HepG2 (cell line): ENCODE measurements around the gene XPO5. TPM values are rescaled to one million over a fixed set of nuclear protein-coding genes. Genes with fewer than 3 reads are reported as not detected.
A peak's percentile ranks its signal among the peaks of the same experiment; 100 is the strongest.
"Not testable (repeated sequence)": the region's sequence is repeated elsewhere in the genome, so short reads cannot be mapped to it uniquely, and the experiment has no call there.

Source experiments
- ATAC-seq: fragments of 200-7000 bp; cut with Tn5 transposase; 3 replicates; pipeline ENCODE4 v1.9.1; 2020; ENCODE audit warnings: mild to moderate bottlenecking, moderate library complexity
- BruUV-seq: library from RNA; stranded (reverse); fragments of 400-500 nt; replicated peaks from 2 replicates; lab custom pipeline; 2021; lab: Mats Ljungman, UMichigan
- CTCF ChIA-PET: fragments of 300-600 bp; formaldehyde crosslinking; extraction: SDS; loops from one replicate; lab custom pipeline; 2021; ENCODE audit warnings: low total read pairs, inconsistent platforms, low intra/inter-chr PET ratio; lab: Yijun Ruan, JAX
- POLR2A ChIA-PET: fragments of 350-600 bp; sonication (Branson Sonifier 250); formaldehyde crosslinking; loops from one replicate; lab custom pipeline; 2020; ENCODE audit warnings: antibody characterized with exemption, inconsistent platforms; lab: Yijun Ruan, JAX
- DNase-seq: peaks from one replicate; pipeline ENCODE4 v3.0.0-alpha.2; 2015; ENCODE audit warnings: low spot score
- FAIRE-seq: peaks from 3 replicates; lab custom pipeline; 2011; peaks lifted over from hg19 to GRCh38; lab: Jason Lieb, UNC
- H2AFZ ChIP-seq: one replicate; pipeline ENCODE4 v1.6.1; 2011; ENCODE audit warnings: low read length, inconsistent platforms
- H3K27ac ChIP-seq: fragments of 300-600 bp; 3 replicates; pipeline ENCODE4 v1.8.0; 2011; ENCODE audit warnings: mixed run types, mild to moderate bottlenecking, mixed read lengths, low read length, inconsistent platforms; ENCODE audit not compliant: insufficient read depth; ENCODE audit errors: extremely low read length
- H3K27me3 ChIP-seq, 2 experiments: fragments of 200-600 bp in 1 of 2; 2 replicates in 1 of 2; 3 replicates in 1 of 2; pipeline versions ENCODE4 v1.6.0 to v1.8.0; 2011; ENCODE audit warnings: low read length in 2 of 2, mild to moderate bottlenecking in 2 of 2, moderate library complexity in 2 of 2, inconsistent platforms in 1 of 2; ENCODE audit not compliant: insufficient read depth in 2 of 2, control insufficient read depth in 1 of 2
- H3K36me3 ChIP-seq, 2 experiments: fragments of 200-600 bp in 1 of 2; replicated peaks in 1 of 2; 2 replicates in 1 of 2; 3 replicates in 1 of 2; pipeline versions ENCODE4 v1.5.1 to v1.8.0; 2011; ENCODE audit warnings: low read length in 2 of 2, inconsistent platforms in 1 of 2; ENCODE audit not compliant: insufficient read depth in 2 of 2, control insufficient read depth in 1 of 2
- H3K4me1 ChIP-seq: 2 replicates; pipeline ENCODE4 v1.5.1; 2012; ENCODE audit warnings: low read length, inconsistent platforms; ENCODE audit not compliant: insufficient read depth
- H3K4me2 ChIP-seq: 2 replicates; pipeline ENCODE4 v1.6.0; 2011; ENCODE audit warnings: low read depth, low read length, inconsistent platforms
- H3K4me3 ChIP-seq, 3 experiments: fragments of 200-600 bp in 1 of 3; sonication (generic), shearing (Covaris generic) in 1 of 3; replicated peaks in 1 of 3; 2 replicates each; pipeline ENCODE4 v1.5.1; 2011 to 2016; ENCODE audit warnings: low read length in 3 of 3, inconsistent platforms in 2 of 3, low read depth in 2 of 3, mild to moderate bottlenecking in 2 of 3, control low read depth in 1 of 3, mixed read lengths in 1 of 3; ENCODE audit not compliant: insufficient read depth in 1 of 3
- H3K79me2 ChIP-seq: one replicate; pipeline ENCODE4 v1.6.1; 2011; ENCODE audit warnings: low read length, inconsistent platforms; ENCODE audit not compliant: insufficient read depth
- H3K9ac ChIP-seq: 2 replicates; pipeline ENCODE4 v1.6.0; 2011; ENCODE audit warnings: mild to moderate bottlenecking, low read depth, low read length, inconsistent platforms; ENCODE audit not compliant: insufficient read depth
- H3K9me3 ChIP-seq: 2 replicates; pipeline ENCODE4 v1.5.1; 2012; ENCODE audit warnings: mild to moderate bottlenecking, low read length
- H4K20me1 ChIP-seq: 2 replicates; pipeline ENCODE4 v1.6.0; 2011; ENCODE audit warnings: inconsistent platforms, mild to moderate bottlenecking, low read length, moderate library complexity; ENCODE audit not compliant: insufficient read depth
- WGBS: methylation state at CpG from one replicate; pipeline ENCODE4 v1.1.6; 2017; ENCODE audit warnings: low lambda C conversion rate; 5-methylcytosine and 5-hydroxymethylcytosine counted together
- in situ Hi-C: cut with HindIII; loops from 2 replicates; pipeline ENCODE4 v1.10.0; 2017; ENCODE audit warnings: low pct_unique_long_range_greater_than_20kb; ENCODE audit not compliant: extremely low pct_ligation_motif_present
- intact Hi-C: fragments of 100-400 bp; cut with micrococcal nuclease; formaldehyde crosslinking; loops from one replicate; pipeline ENCODE4 v1.10.0; 2022; ENCODE audit not compliant: unreplicated experiment
- polyA plus RNA-seq, 8 experiments: library from polyadenylated mRNA; depleted of rRNA in 3 of 8; stranded (reverse) in 7 of 8; unstranded in 1 of 8; fragments of >200 nt; fragmentation: Illumina TruSeq in 4 of 8; extraction: Trizol in 4 of 8; gene quantifications; 2 replicates each; pipeline versions ENCODE4 v1.2.1 to v1.2.3, GENCODE V29; 2011 to 2016; ENCODE audit warnings: low read depth in 4 of 8, missing spikeins in 1 of 8, mixed read lengths in 1 of 8; ENCODE audit not compliant: insufficient read depth in 1 of 8
- total RNA-seq, 5 experiments: library from RNA; depleted of rRNA; stranded (reverse); fragments of >200 nt; fragmentation: Illumina TruSeq; extraction: Trizol; gene quantifications; 2 replicates each; pipeline ENCODE4 v1.2.3, GENCODE V29; 2016; ENCODE audit warnings: low read depth in 1 of 5
- TF ChIP-seq, protein P1 (sequence below), 2 experiments: fragments of 450-650 bp in 1 of 2; sonication (generic) in 1 of 2; formaldehyde crosslinking in 1 of 2; IDR thresholded peaks; 2 replicates each; pipeline versions ENCODE4 v1.6.1 to v1.8.0; 2016 to 2022; ENCODE audit warnings: antibody characterized with exemption in 1 of 2, mild to moderate bottlenecking in 1 of 2, missing genetic modification reagents in 1 of 2

The XPO5 gene
- total and polyA plus RNA-seq, 2 of the 13 experiments (the other 11 are each of a cell fraction or from before 2014, with no cell fraction given) = 52.2 to 68.0 TPM

DNA sequence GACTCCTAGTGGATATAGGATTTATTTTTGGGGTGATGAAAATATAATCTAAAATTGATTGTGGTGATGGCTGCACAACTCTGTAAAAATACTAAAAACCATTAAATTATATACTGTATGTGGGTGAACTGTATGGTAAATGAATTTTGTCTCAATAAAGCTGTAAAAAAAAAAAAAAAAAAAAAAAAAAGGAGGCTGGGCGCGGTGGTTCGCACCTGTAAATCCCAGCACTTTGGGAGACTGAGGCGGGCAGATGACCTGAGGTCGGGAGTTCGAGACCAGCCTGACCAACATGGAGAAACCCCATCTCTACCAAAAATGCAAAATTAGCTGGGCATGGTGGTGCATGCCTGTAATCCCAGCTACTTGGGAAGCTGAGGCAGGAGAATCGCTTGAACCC, 18.2 kb downstream of the XPO5 start:
- H3K4me3 ChIP-seq, FAIRE-seq, BruUV-seq, H3K27me3 ChIP-seq, H3K9me3 ChIP-seq, H2AFZ ChIP-seq, H3K79me2 ChIP-seq, DNase-seq, intact Hi-C loops, H3K4me2 ChIP-seq, H4K20me1 ChIP-seq, in situ Hi-C loops, H3K9ac ChIP-seq, POLR2A ChIA-PET, H3K4me1 ChIP-seq, H3K27ac ChIP-seq, ATAC-seq, CTCF ChIA-PET: not testable (repeated sequence)
- TF ChIP-seq, protein P1, sequence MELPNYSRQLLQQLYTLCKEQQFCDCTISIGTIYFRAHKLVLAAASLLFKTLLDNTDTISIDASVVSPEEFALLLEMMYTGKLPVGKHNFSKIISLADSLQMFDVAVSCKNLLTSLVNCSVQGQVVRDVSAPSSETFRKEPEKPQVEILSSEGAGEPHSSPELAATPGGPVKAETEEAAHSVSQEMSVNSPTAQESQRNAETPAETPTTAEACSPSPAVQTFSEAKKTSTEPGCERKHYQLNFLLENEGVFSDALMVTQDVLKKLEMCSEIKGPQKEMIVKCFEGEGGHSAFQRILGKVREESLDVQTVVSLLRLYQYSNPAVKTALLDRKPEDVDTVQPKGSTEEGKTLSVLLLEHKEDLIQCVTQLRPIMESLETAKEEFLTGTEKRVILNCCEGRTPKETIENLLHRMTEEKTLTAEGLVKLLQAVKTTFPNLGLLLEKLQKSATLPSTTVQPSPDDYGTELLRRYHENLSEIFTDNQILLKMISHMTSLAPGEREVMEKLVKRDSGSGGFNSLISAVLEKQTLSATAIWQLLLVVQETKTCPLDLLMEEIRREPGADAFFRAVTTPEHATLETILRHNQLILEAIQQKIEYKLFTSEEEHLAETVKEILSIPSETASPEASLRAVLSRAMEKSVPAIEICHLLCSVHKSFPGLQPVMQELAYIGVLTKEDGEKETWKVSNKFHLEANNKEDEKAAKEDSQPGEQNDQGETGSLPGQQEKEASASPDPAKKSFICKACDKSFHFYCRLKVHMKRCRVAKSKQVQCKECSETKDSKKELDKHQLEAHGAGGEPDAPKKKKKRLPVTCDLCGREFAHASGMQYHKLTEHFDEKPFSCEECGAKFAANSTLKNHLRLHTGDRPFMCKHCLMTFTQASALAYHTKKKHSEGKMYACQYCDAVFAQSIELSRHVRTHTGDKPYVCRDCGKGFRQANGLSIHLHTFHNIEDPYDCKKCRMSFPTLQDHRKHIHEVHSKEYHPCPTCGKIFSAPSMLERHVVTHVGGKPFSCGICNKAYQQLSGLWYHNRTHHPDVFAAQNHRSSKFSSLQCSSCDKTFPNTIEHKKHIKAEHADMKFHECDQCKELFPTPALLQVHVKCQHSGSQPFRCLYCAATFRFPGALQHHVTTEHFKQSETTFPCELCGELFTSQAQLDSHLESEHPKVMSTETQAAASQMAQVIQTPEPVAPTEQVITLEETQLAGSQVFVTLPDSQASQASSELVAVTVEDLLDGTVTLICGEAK (IDR thresholded peaks at IDR 0.05) = peak; percentile 69
- TF ChIP-seq, protein P1 (CRISPR knock-in tag; IDR thresholded peaks at IDR 0.05) = peak; percentile 35; the same call in 1 of the 2 replicates
- H3K36me3 ChIP-seq = peaks cover 34 to 90% of the 10 kb centered on the region in 2 experiments
- 97% methylated on average over 7 of the region's 7 CpGs for WGBS
